ENCODE measurements around the gene PLD4.

Gene PLD4

GRCh38 chr14:104923640-104924420, 849 bp upstream of the PLD4 start:
- H3F3A ChIP-seq (ENCODE audit: low read depth): no peaks in the 10 kb centered on the region
- H3K27me3 ChIP-seq (ENCODE audit: insufficient read depth, low read length, poor library complexity, severe bottlenecking): no peaks in the 10 kb centered on the region
- no peak overlapping the region for H3K9ac ChIP-seq (ENCODE audit: low read depth, low read length, poor library complexity, severe bottlenecking)
- H3K79me2 ChIP-seq (ENCODE audit: insufficient read depth, low read length): no peaks in the 10 kb centered on the region
- no peaks in the 10 kb centered on the region for H3K9me3 ChIP-seq (ENCODE audit: insufficient read depth, low read depth, low read length)
- H3K9me2 ChIP-seq (replicated peaks; ENCODE audit: low read depth, low read length): no peaks in the 10 kb centered on the region
- H4K20me1 ChIP-seq (ENCODE audit: insufficient read depth, low read length, poor library complexity, severe bottlenecking): no peaks in the 10 kb centered on the region
- peaks cover 8% of the 10 kb centered on the region for H3K4me1 ChIP-seq (ENCODE audit: insufficient read depth, low read length, poor library complexity, severe bottlenecking)
- TF ChIP-seq EZH2phosphoT487 (IDR thresholded peaks at IDR 0.05; ENCODE audit: borderline replicate concordance) (no peak), CTCF (conservative IDR thresholded peaks at IDR 0.05; ENCODE audit: low read length) (no peak)
- H3K36me3 ChIP-seq (ENCODE audit: insufficient read depth, low read length): no peaks in the 10 kb centered on the region
- H2AFZ ChIP-seq (ENCODE audit: low read length): no peak overlapping the region
- H3K4me3 ChIP-seq (ENCODE audit: low read length, poor library complexity, severe bottlenecking): no peak overlapping the region
- no peak overlapping the region for H3K4me2 ChIP-seq (ENCODE audit: low read depth, low read length, poor library complexity, severe bottlenecking)

- TF ChIP-seq EZH2phosphoT487 (IDR thresholded peaks at IDR 0.05; ENCODE audit: borderline replicate concordance): no peak
- TF ChIP-seq CTCF (conservative IDR thresholded peaks at IDR 0.05; ENCODE audit: low read length): no peak
- Histone ChIP-seq H3K27me3 (ENCODE audit: insufficient read depth, low read length, poor library complexity, severe bottlenecking) (no peaks in the 10 kb centered on the region), H3K36me3 (ENCODE audit: insufficient read depth, low read length) (no peaks in the 10 kb centered on the region), H4K20me1 (ENCODE audit: insufficient read depth, low read length, poor library complexity, severe bottlenecking) (no peaks in the 10 kb centered on the region), H3K4me1 (ENCODE audit: insufficient read depth, low read length, poor library complexity, severe bottlenecking) (no peaks in the 10 kb centered on the region), H3K9me3 (ENCODE audit: insufficient read depth, low read depth, low read length) (no peaks in the 10 kb centered on the region), H3F3A (ENCODE audit: low read depth) (no peaks in the 10 kb centered on the region), H3K9ac (ENCODE audit: low read depth, low read length, poor library complexity, severe bottlenecking) (no peak overlapping the region), H2AFZ (ENCODE audit: low read length) (no peak overlapping the region), H3K4me2 (ENCODE audit: low read depth, low read length, poor library complexity, severe bottlenecking) (no peak overlapping the region), H3K4me3 (ENCODE audit: low read length, poor library complexity, severe bottlenecking) (no peak overlapping the region), H3K79me2 (ENCODE audit: insufficient read depth, low read length) (no peaks in the 10 kb centered on the region), H3K9me2 (replicated peaks; ENCODE audit: low read depth, low read length) (no peaks in the 10 kb centered on the region)
Observed at GRCh38 chr14:104925214-104925854, 655 bp downstream of the PLD4 start.

GRCh38 chr14:104925855-104926609, 1.4 kb downstream of the PLD4 start:
- Histone ChIP-seq H3F3A (ENCODE audit: low read depth) (no peaks in the 10 kb centered on the region), H3K36me3 (ENCODE audit: insufficient read depth, low read length) (no peaks in the 10 kb centered on the region), H3K79me2 (ENCODE audit: insufficient read depth, low read length) (no peaks in the 10 kb centered on the region), H3K9ac (ENCODE audit: low read depth, low read length, poor library complexity, severe bottlenecking) (no peak overlapping the region), H3K9me2 (replicated peaks; ENCODE audit: low read depth, low read length) (no peaks in the 10 kb centered on the region), H3K4me3 (ENCODE audit: low read length, poor library complexity, severe bottlenecking) (no peak overlapping the region), H3K4me1 (ENCODE audit: insufficient read depth, low read length, poor library complexity, severe bottlenecking) (no peaks in the 10 kb centered on the region), H4K20me1 (ENCODE audit: insufficient read depth, low read length, poor library complexity, severe bottlenecking) (no peaks in the 10 kb centered on the region), H3K9me3 (ENCODE audit: insufficient read depth, low read depth, low read length) (no peaks in the 10 kb centered on the region), H2AFZ (ENCODE audit: low read length) (no peak overlapping the region), H3K27me3 (ENCODE audit: insufficient read depth, low read length, poor library complexity, severe bottlenecking) (no peaks in the 10 kb centered on the region), H3K4me2 (ENCODE audit: low read depth, low read length, poor library complexity, severe bottlenecking) (no peak overlapping the region)
- no peak for TF ChIP-seq EZH2phosphoT487 (IDR thresholded peaks at IDR 0.05; ENCODE audit: borderline replicate concordance)
- no peak for TF ChIP-seq CTCF (conservative IDR thresholded peaks at IDR 0.05; ENCODE audit: low read length)

All from Loucy (cell line).